Endothelial cell (in vitro differentiated cells): ENCODE data around the gene ERICH4. TPM values are rescaled to one million over a fixed set of nuclear protein-coding genes. Genes with fewer than 3 reads are reported as not detected.
A peak's percentile ranks its signal among the peaks of the same experiment; 100 is the strongest.

Source experiments
- DNase-seq: peaks from one replicate; pipeline ENCODE4 v3.0.0; 2021; ENCODE audit warnings: low spot score
- H3K27ac Mint-ChIP-seq: one replicate; pipeline ENCODE4 v1.8.0; 2021; ENCODE audit warnings: mixed read lengths, inconsistent platforms; ENCODE audit not compliant: unreplicated experiment
- H3K27me3 Mint-ChIP-seq: one replicate; pipeline ENCODE4 v1.8.0; 2021; ENCODE audit warnings: mild to moderate bottlenecking, moderate library complexity, mixed read lengths, inconsistent platforms; ENCODE audit not compliant: unreplicated experiment
- H3K36me3 Mint-ChIP-seq: one replicate; pipeline ENCODE4 v1.8.0; 2021; ENCODE audit warnings: mild to moderate bottlenecking, low read depth, mixed read lengths, inconsistent platforms; ENCODE audit not compliant: unreplicated experiment
- H3K4me1 Mint-ChIP-seq: one replicate; pipeline ENCODE4 v1.8.0; 2021; ENCODE audit warnings: mild to moderate bottlenecking, mixed read lengths, inconsistent platforms; ENCODE audit not compliant: unreplicated experiment
- H3K4me3 Mint-ChIP-seq: one replicate; pipeline ENCODE4 v1.8.0; 2021; ENCODE audit warnings: mild to moderate bottlenecking, mixed read lengths, inconsistent platforms; ENCODE audit not compliant: unreplicated experiment
- H3K9me3 Mint-ChIP-seq: one replicate; pipeline ENCODE4 v1.8.0; 2021; ENCODE audit warnings: mixed read lengths, inconsistent platforms; ENCODE audit not compliant: unreplicated experiment
- total RNA-seq: library from RNA; stranded (reverse); fragmentation: NEBNext Ultra II Directional; extraction: Animal tissue kit (Norgen Biotek cat#: 25700); gene quantifications from one replicate; pipeline ENCODE4 v1.2.1, GENCODE V29; 2021; ENCODE audit not compliant: unreplicated experiment
- TF ChIP-seq, protein P1 (sequence below): fragments of 200-600 bp; sonication (generic); IDR thresholded peaks from one replicate; pipeline ENCODE4 v1.5.0; 2021; ENCODE audit warnings: antibody characterized with exemption; ENCODE audit not compliant: unreplicated experiment

ERICH4 gene
- total RNA-seq, 1 donor from 2014 or later, result not detected

DNA sequence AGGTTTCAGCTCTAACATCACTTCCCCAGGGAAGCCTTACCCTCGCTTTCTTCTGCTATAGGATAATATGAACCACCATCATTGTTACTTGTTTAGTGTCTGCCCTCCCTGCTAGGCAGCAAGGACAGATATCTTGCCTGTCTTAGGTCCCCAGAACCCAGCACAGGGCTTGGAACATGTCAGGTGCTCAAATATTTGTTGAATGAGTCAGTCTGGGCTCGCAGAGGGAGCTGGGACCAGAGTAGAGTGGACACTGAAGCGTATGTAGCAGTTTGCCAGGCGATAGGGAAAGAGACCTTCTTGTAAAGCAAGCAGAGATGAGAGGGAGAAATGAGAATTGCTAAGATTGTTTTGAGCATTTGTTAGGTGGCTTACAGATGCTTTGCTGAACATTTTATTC, 33.7 kb upstream of the ERICH4 start:
- Mint-ChIP-seq H3K9me3 (no peaks in the 10 kb centered on the region), H3K36me3 (peaks cover 28% of the 10 kb centered on the region), H3K4me1 (peaks cover 18% of the 10 kb centered on the region), H3K4me3 (no peak overlapping the region), H3K27me3 (peaks cover 4% of the 10 kb centered on the region), H3K27ac (peak overlapping the region; percentile 61)
- no peak for DNase-seq
- TF ChIP-seq, protein P1, sequence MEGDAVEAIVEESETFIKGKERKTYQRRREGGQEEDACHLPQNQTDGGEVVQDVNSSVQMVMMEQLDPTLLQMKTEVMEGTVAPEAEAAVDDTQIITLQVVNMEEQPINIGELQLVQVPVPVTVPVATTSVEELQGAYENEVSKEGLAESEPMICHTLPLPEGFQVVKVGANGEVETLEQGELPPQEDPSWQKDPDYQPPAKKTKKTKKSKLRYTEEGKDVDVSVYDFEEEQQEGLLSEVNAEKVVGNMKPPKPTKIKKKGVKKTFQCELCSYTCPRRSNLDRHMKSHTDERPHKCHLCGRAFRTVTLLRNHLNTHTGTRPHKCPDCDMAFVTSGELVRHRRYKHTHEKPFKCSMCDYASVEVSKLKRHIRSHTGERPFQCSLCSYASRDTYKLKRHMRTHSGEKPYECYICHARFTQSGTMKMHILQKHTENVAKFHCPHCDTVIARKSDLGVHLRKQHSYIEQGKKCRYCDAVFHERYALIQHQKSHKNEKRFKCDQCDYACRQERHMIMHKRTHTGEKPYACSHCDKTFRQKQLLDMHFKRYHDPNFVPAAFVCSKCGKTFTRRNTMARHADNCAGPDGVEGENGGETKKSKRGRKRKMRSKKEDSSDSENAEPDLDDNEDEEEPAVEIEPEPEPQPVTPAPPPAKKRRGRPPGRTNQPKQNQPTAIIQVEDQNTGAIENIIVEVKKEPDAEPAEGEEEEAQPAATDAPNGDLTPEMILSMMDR, result no peak

DNA sequence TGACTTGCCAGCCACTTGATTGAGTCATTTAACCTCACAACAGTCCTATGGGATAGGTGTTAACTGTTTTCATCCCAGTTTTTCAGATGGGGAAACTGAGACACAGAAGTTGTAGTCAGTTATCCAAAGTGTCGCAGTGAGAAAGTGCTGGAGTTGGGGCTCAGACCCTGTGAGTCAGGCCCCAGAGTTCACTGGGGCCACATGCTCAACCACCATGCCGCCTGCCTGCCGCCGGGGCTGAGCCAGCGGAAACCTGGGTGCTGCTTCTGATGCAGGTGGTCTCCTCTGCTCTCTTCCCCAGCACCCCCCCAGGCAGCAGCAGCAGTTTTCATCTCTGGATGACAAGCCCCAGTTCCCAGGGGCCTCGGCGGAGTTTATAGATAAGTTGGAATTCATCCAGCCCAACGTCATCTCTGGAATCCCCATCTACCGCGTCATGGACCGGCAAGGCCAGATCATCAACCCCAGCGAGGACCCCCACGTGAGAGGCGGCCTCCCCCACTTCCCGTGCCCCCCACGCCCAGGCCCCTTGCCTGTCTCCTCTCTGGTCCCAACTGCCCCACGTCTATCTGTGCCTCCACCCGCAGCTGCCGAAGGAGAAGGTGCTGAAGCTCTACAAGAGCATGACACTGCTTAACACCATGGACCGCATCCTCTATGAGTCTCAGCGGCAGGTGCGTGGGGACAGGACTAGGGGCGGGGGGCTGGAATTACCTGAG, 32.5 kb upstream of the ERICH4 start:
- Mint-ChIP-seq H3K27me3 (peaks cover 6% of the 10 kb centered on the region), H3K4me3 (peak overlapping the region; percentile 31), H3K9me3 (no peaks in the 10 kb centered on the region), H3K4me1 (peaks cover 14% of the 10 kb centered on the region), H3K36me3 (peaks cover 31% of the 10 kb centered on the region), H3K27ac (peak overlapping the region; percentile 52)
- no peak for DNase-seq
- TF ChIP-seq, protein P1, result no peak

DNA sequence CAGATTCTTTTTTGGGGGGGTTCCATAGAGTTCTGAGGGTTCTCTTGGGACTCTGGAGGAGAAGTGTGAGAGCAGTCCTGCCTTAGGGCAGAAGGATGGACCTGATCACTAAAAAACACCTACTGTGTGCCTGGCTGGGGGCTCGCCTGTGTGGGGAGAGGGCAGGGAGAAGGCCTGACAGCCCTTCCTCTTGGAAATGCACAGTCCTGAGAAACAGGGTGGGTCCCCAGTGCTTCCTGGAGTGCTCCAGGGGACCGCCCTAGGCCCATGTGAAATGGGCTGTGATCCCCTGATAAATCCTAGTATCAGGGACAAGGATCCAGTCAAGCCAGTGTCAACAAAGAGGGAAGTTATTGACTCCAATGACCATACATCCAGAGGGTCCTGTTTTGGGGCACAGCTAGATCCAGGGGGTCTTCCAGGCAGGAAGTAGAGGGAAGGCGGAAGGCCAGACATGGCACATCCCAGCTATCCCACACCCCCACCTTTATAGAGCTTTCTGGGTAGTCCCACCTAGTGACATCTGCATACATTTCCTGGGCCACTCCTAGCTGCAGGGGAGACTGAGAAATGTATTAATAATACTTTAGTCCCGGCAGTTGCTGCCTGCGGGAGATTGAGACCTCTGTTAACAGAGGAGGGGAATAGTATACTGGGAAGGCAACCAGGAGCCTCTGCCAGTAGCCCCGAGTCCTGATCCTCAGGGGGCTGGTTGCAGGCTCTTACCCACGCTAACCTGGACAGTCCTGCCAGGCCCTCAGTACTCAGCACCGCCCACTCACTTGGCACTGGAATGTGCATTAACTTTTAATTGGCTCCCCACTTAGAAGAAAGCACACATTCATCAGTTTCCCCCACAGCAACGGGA, 31.6 kb upstream of the ERICH4 start:
- peaks cover 14% of the 10 kb centered on the region for H3K4me1 Mint-ChIP-seq
- peaks cover 6% of the 10 kb centered on the region for H3K27me3 Mint-ChIP-seq
- H3K9me3 Mint-ChIP-seq, result no peaks in the 10 kb centered on the region
- no peak overlapping the region for H3K4me3 Mint-ChIP-seq
- H3K36me3 Mint-ChIP-seq, result peaks cover 31% of the 10 kb centered on the region
- peak overlapping the region; percentile 52 for H3K27ac Mint-ChIP-seq
- no peak for DNase-seq
- TF ChIP-seq, protein P1, result no peak

DNA sequence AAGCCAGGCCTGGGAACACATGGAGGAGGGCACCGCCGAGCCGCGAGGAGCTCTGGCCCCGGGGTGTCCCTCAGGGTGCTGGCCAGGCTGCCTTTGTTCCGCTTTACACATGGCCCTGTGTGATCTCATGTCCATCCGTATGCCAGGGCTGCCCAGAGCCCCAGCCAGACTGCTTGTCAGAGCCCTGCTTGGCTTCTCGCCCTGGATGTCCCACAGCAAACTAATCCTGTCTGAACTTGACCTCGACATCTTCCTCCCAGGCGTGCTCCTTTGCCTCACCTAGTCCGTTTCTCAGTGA, 31.0 kb upstream of the ERICH4 start:
- H3K27me3 Mint-ChIP-seq, result peaks cover 8% of the 10 kb centered on the region
- peak overlapping the region; percentile 61 for H3K27ac Mint-ChIP-seq
- H3K4me1 Mint-ChIP-seq, result peaks cover 13% of the 10 kb centered on the region
- peaks cover 31% of the 10 kb centered on the region for H3K36me3 Mint-ChIP-seq
- TF ChIP-seq, protein P1, result no peak
- no peak for DNase-seq
- no peaks in the 10 kb centered on the region for H3K9me3 Mint-ChIP-seq
- H3K4me3 Mint-ChIP-seq, result no peak overlapping the region

DNA sequence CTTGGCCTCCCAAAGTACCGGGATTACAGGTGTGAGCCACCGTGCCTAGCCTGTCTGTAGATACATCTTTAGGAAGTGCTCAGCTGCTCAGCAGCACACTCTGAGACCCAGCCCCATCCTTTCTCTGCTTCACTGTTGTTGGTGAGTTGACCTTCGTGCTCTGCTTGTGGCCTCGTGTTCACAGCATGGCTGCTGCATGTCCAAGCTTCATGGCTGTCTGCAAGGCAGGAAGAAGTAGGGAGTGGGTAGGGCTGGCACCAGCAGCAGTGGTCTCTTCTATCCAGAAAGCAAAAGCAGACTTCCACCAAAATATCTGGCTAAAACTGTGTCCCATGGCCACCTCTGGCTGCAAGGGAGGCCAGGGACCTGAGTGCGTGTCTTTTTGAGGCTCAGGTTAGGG, 30.0 kb upstream of the ERICH4 start:
- peaks cover 4% of the 10 kb centered on the region for H3K4me1 Mint-ChIP-seq
- peaks cover 8% of the 10 kb centered on the region for H3K27me3 Mint-ChIP-seq
- H3K36me3 Mint-ChIP-seq, result peaks cover 36% of the 10 kb centered on the region
- no peaks in the 10 kb centered on the region for H3K9me3 Mint-ChIP-seq
- no peak overlapping the region for H3K4me3 Mint-ChIP-seq
- TF ChIP-seq, protein P1, result no peak
- H3K27ac Mint-ChIP-seq, result no peak overlapping the region
- no peak for DNase-seq
